ENCODE data around the gene AQP5.

DNA sequence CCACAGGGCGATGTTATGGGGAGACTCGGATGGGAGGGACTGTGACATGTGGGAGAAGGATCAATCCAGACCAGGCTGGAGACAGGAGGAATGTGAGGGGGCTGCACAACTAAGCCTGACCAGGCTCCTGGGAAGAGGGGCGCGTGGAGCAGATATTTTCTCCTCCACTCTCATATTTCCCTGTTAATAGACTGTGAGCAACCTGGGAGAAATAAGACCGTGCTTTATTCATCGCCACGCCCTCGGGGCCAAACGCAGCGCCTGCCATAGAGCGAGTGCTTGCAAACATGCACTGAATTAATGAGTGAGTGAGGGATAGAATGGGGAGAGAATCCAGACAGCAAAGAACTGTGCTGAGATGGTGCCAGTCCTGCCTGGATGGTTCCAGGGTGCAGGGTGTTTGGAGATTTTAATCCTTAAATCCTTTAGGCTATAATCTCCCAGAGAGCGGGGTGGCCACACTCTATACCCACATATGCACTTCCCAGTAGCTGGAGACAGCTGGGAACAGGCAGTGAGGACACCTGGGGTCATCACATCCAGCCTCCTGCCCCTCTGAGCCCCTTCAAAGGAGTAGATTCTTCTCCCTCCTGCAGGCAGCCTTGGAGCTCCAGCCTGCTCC lies 44.4 kb upstream of the AQP5 start:
- TF ChIP-seq, protein P1, sequence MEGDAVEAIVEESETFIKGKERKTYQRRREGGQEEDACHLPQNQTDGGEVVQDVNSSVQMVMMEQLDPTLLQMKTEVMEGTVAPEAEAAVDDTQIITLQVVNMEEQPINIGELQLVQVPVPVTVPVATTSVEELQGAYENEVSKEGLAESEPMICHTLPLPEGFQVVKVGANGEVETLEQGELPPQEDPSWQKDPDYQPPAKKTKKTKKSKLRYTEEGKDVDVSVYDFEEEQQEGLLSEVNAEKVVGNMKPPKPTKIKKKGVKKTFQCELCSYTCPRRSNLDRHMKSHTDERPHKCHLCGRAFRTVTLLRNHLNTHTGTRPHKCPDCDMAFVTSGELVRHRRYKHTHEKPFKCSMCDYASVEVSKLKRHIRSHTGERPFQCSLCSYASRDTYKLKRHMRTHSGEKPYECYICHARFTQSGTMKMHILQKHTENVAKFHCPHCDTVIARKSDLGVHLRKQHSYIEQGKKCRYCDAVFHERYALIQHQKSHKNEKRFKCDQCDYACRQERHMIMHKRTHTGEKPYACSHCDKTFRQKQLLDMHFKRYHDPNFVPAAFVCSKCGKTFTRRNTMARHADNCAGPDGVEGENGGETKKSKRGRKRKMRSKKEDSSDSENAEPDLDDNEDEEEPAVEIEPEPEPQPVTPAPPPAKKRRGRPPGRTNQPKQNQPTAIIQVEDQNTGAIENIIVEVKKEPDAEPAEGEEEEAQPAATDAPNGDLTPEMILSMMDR (conservative IDR thresholded peaks at IDR 0.05): no peak
- TF ChIP-seq ZFX (IDR thresholded peaks at IDR 0.05): no peak

All from C4-2B (cell line).